ENCODE measurements around the gene KIAA2012.

DNA sequence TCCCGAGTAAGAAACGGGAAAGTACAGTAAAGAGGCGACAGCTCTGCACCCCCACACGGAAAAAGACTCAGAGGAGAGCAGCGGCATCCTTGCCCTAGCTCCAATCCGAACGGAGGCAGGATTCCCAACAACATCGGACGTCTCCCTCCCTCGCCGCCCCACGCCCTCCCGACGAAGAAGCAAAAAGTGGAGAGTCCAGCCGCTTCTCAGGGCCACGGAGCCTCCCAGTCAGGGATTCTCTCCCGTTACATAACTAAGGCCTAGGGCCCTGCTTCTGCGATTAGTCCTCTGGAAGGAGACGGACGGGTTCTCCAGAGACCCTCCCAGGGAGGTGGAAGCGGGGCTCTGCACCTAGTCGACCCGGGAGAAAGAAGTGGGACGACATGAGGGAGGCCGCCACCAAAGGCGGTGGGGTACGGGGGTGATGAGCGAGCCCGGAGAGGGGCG, 164.8 kb downstream of the KIAA2012 start:
- TF ChIP-seq, protein P1, sequence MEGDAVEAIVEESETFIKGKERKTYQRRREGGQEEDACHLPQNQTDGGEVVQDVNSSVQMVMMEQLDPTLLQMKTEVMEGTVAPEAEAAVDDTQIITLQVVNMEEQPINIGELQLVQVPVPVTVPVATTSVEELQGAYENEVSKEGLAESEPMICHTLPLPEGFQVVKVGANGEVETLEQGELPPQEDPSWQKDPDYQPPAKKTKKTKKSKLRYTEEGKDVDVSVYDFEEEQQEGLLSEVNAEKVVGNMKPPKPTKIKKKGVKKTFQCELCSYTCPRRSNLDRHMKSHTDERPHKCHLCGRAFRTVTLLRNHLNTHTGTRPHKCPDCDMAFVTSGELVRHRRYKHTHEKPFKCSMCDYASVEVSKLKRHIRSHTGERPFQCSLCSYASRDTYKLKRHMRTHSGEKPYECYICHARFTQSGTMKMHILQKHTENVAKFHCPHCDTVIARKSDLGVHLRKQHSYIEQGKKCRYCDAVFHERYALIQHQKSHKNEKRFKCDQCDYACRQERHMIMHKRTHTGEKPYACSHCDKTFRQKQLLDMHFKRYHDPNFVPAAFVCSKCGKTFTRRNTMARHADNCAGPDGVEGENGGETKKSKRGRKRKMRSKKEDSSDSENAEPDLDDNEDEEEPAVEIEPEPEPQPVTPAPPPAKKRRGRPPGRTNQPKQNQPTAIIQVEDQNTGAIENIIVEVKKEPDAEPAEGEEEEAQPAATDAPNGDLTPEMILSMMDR (IDR thresholded peaks at IDR 0.05; ENCODE audit: insufficient read depth, low read depth, low read length), result no peak
- TF ChIP-seq EZH2 (IDR thresholded peaks at IDR 0.05; ENCODE audit: insufficient read depth, low read length), result no peak
